ENCODE measurements around the gene CRIP1.

The CRIP1 gene

DNA sequence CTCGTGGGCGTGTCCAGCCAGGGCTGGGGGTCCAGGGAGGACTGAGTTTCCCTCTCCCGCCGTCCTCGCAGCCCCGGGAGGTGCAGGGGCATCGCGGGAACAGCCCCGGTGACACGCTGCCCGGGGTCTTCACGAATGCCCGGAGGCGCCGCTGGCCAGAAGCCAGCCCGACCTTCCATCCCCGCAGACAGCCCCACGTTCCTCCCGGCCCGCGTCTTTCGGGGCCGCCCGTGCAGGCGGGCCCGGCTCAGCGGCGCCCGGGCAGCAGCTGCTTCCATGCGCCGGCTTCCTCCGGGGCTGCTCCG, 3.5 kb downstream of the CRIP1 start:
- Histone ChIP-seq H3K4me2 (ENCODE audit: low read depth, low read length, poor library complexity, severe bottlenecking) (peak overlapping the region; percentile 84), H3K27ac (ENCODE audit: low read depth, low read length) (peak overlapping the region; percentile 81), H3K9ac (ENCODE audit: low read length) (peak overlapping the region; percentile 91), H3K4me3 (ENCODE audit: insufficient read depth, low read length, poor library complexity, severe bottlenecking) (peak overlapping the region; percentile 92), H3K36me3 (ENCODE audit: low read length) (no peaks in the 10 kb centered on the region), H3K27me3 (ENCODE audit: low read length) (no peaks in the 10 kb centered on the region), H2AFZ (ENCODE audit: low read depth, low read length, severe bottlenecking) (peak overlapping the region; percentile 84), H3F3A (ENCODE audit: insufficient read depth) (peaks cover 5% of the 10 kb centered on the region; the same call in 1 of the 2 replicates), H3K79me2 (ENCODE audit: insufficient read depth, low read length) (no peaks in the 10 kb centered on the region), H3K9me2 (replicated peaks; ENCODE audit: insufficient read depth, low read length) (no peaks in the 10 kb centered on the region), H3K9me3 (ENCODE audit: insufficient read depth, low read length) (no peaks in the 10 kb centered on the region), H4K20me1 (ENCODE audit: low read depth, low read length) (no peaks in the 10 kb centered on the region)
- no peak for TF ChIP-seq EZH2phosphoT487 (conservative IDR thresholded peaks at IDR 0.05; ENCODE audit: low read length)
- TF ChIP-seq, protein P1, sequence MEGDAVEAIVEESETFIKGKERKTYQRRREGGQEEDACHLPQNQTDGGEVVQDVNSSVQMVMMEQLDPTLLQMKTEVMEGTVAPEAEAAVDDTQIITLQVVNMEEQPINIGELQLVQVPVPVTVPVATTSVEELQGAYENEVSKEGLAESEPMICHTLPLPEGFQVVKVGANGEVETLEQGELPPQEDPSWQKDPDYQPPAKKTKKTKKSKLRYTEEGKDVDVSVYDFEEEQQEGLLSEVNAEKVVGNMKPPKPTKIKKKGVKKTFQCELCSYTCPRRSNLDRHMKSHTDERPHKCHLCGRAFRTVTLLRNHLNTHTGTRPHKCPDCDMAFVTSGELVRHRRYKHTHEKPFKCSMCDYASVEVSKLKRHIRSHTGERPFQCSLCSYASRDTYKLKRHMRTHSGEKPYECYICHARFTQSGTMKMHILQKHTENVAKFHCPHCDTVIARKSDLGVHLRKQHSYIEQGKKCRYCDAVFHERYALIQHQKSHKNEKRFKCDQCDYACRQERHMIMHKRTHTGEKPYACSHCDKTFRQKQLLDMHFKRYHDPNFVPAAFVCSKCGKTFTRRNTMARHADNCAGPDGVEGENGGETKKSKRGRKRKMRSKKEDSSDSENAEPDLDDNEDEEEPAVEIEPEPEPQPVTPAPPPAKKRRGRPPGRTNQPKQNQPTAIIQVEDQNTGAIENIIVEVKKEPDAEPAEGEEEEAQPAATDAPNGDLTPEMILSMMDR (IDR thresholded peaks at IDR 0.05; ENCODE audit: insufficient read depth, low read length, poor library complexity, severe bottlenecking): no peak

- no peaks in the 10 kb centered on the region for H3K79me2 ChIP-seq (ENCODE audit: insufficient read depth, low read length)
- H3K4me2 ChIP-seq (ENCODE audit: low read depth, low read length, poor library complexity, severe bottlenecking): peak within 1 kb of the TSS; percentile 84
- H3K9me2 ChIP-seq (replicated peaks; ENCODE audit: insufficient read depth, low read length): no peaks in the 10 kb centered on the region
- no peaks in the 10 kb centered on the region for H4K20me1 ChIP-seq (ENCODE audit: low read depth, low read length)
- peak within 1 kb of the TSS; percentile 91 for H3K9ac ChIP-seq (ENCODE audit: low read length)
- H3K36me3 ChIP-seq (ENCODE audit: low read length): no peaks in the 10 kb centered on the region
- H2AFZ ChIP-seq (ENCODE audit: low read depth, low read length, severe bottlenecking): peak within 1 kb of the TSS; percentile 84
- TF ChIP-seq, protein P1 (IDR thresholded peaks at IDR 0.05; ENCODE audit: insufficient read depth, low read length, poor library complexity, severe bottlenecking): peak; percentile 67
- no peak for TF ChIP-seq EZH2phosphoT487 (conservative IDR thresholded peaks at IDR 0.05; ENCODE audit: low read length)
- no peaks in the 10 kb centered on the region for H3K9me3 ChIP-seq (ENCODE audit: insufficient read depth, low read length)
- H3K27me3 ChIP-seq (ENCODE audit: low read length): no peaks in the 10 kb centered on the region
- peaks cover 5% of the 10 kb centered on the region; the same call in 1 of the 2 replicates for H3F3A ChIP-seq (ENCODE audit: insufficient read depth)
- H3K27ac ChIP-seq (ENCODE audit: low read depth, low read length): peak within 1 kb of the TSS; percentile 81
- H3K4me3 ChIP-seq (ENCODE audit: insufficient read depth, low read length, poor library complexity, severe bottlenecking): peak within 1 kb of the TSS; percentile 92
Measured at GRCh38 chr14:105490572-105491365, 4.1 kb downstream of the CRIP1 start, which contains the start of gene TEDC1. TEDC1 (plus strand) TSS chr14:105491246; CDS start chr14:105491376, 130 bp downstream.

DNA sequence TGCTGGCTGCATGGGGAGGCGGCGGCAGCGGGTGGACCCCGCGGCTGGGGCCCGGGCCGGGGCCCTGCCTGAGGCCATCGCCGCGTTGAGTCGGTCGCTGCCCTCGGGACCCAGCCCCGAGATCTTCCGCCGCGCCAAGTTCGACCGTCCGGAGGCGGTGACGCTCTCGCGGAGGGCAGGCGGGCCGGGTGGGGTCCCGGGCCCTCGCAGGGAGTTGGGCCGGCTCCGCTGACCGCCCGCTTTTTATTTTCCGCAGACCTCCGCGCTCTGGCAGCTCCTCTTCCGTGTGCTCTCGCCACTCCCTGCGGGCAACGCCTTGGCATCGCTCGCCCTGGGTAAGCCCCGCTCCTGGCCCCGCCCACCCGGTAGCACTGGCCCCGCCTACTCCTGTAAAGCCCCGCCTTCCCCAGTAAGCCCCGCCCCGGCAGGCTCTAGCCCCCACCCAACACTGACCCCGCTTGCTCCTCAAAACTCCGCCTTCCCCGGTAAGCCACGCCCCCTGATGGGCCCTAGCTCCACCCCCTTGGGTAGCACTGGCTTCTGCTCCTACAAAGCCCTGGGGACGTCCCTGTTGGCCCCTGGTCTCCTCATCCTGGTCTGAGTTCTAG, 4.8 kb downstream of the CRIP1 start:
- H3K4me2 ChIP-seq (ENCODE audit: low read depth, low read length, poor library complexity, severe bottlenecking): peak overlapping the region; percentile 55
- TF ChIP-seq EZH2phosphoT487 (conservative IDR thresholded peaks at IDR 0.05; ENCODE audit: low read length): no peak
- TF ChIP-seq, protein P1 (IDR thresholded peaks at IDR 0.05; ENCODE audit: insufficient read depth, low read length, poor library complexity, severe bottlenecking): no peak
- H2AFZ ChIP-seq (ENCODE audit: low read depth, low read length, severe bottlenecking): peak overlapping the region; percentile 49
- H3K9me2 ChIP-seq (replicated peaks; ENCODE audit: insufficient read depth, low read length): no peaks in the 10 kb centered on the region
- H4K20me1 ChIP-seq (ENCODE audit: low read depth, low read length): no peaks in the 10 kb centered on the region
- H3F3A ChIP-seq (ENCODE audit: insufficient read depth): peaks cover 5% of the 10 kb centered on the region; the same call in 1 of the 2 replicates
- H3K36me3 ChIP-seq (ENCODE audit: low read length): no peaks in the 10 kb centered on the region
- no peaks in the 10 kb centered on the region for H3K27me3 ChIP-seq (ENCODE audit: low read length)
- H3K9me3 ChIP-seq (ENCODE audit: insufficient read depth, low read length): no peaks in the 10 kb centered on the region
- H3K27ac ChIP-seq (ENCODE audit: low read depth, low read length): peak overlapping the region; percentile 73
- peak overlapping the region; percentile 83 for H3K9ac ChIP-seq (ENCODE audit: low read length)
- H3K79me2 ChIP-seq (ENCODE audit: insufficient read depth, low read length): no peaks in the 10 kb centered on the region
- H3K4me3 ChIP-seq (ENCODE audit: insufficient read depth, low read length, poor library complexity, severe bottlenecking): peak overlapping the region; percentile 77

Data from SU-DHL-6 (cell line).